GM20000 (cell line): ENCODE data around the gene RHOC.

Experiments
- DNase-seq: peaks from one replicate; pipeline ENCODE4 v3.0.0; 2012; ENCODE audit warnings: low spot score
- TF ChIP-seq, protein P1 (sequence below): IDR thresholded peaks from 2 replicates; pipeline ENCODE4 v1.5.1; 2012; ENCODE audit warnings: mild to moderate bottlenecking, control low read depth; ENCODE audit errors: extremely low read depth, missing control alignments

RHOC gene

DNA sequence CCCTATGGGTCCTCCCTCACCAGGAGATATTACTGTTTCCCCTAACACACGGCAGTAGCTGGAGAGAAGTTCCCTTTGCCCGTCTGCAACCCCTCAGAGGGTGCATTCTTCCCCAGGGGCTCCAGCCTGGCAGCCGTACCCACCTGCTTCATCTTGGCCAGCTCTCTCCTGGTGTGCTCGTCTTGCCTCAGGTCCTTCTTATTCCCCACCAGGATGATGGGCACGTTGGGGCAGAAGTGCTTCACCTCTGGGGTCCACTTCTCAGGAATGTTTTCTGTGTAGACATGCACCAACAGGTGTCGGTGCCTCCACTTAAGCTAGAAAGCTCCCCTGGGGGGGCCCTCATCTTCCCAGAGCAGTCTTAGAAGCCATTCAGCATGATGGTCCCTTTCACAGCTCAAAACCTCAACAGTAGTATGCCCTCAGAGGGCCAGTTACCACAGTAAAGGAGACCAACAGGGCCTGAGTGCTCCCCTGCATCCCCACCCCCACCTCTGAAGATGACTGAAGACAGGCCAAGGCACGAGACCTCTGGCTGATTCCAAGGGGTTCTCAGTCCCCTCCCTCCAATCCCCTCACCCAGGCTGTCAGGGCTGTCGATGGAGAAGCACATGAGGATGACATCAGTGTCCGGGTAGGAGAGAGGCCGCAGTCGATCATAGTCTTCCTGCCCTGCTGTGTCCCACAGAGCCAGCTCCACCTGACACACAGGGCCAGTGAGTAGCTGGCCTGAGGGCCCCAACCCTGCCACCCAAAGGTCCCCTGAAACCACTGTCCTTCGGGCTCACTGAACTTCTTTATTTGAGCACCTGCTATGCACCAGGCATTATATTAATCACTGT is 4.3 kb downstream of the RHOC start:
- no peak for DNase-seq
- TF ChIP-seq, protein P1, sequence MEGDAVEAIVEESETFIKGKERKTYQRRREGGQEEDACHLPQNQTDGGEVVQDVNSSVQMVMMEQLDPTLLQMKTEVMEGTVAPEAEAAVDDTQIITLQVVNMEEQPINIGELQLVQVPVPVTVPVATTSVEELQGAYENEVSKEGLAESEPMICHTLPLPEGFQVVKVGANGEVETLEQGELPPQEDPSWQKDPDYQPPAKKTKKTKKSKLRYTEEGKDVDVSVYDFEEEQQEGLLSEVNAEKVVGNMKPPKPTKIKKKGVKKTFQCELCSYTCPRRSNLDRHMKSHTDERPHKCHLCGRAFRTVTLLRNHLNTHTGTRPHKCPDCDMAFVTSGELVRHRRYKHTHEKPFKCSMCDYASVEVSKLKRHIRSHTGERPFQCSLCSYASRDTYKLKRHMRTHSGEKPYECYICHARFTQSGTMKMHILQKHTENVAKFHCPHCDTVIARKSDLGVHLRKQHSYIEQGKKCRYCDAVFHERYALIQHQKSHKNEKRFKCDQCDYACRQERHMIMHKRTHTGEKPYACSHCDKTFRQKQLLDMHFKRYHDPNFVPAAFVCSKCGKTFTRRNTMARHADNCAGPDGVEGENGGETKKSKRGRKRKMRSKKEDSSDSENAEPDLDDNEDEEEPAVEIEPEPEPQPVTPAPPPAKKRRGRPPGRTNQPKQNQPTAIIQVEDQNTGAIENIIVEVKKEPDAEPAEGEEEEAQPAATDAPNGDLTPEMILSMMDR = no peak

DNA sequence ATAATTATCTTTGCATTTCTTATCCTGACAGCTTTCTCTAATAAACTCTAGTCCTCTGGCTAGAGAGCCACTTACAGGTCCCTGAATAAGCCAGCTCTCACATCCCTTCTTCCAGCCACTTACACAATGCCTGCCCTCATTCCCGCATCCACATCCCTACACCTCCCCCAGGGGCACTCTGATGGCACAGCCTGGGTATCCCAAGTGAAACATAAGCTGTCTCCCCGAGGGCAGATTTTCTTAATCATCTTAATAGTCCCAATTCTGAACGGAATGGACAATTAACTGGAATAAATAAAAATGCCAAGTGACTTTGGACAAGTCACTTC is 4.9 kb downstream of the RHOC start:
- DNase-seq = no peak
- TF ChIP-seq, protein P1 = no peak

GRCh38 chr1:112701227-112702066 is 5.5 kb downstream of the RHOC start:
- TF ChIP-seq, protein P1 = no peak
- no peak for DNase-seq

- TF ChIP-seq, protein P1 = no peak
- peak; percentile 79 for DNase-seq
Observed at GRCh38 chr1:112700290-112701226, 6.4 kb downstream of the RHOC start.

GRCh38 chr1:112699425-112700144 is 7.3 kb downstream of the RHOC start:
- no peak for DNase-seq
- TF ChIP-seq, protein P1 = no peak

DNA sequence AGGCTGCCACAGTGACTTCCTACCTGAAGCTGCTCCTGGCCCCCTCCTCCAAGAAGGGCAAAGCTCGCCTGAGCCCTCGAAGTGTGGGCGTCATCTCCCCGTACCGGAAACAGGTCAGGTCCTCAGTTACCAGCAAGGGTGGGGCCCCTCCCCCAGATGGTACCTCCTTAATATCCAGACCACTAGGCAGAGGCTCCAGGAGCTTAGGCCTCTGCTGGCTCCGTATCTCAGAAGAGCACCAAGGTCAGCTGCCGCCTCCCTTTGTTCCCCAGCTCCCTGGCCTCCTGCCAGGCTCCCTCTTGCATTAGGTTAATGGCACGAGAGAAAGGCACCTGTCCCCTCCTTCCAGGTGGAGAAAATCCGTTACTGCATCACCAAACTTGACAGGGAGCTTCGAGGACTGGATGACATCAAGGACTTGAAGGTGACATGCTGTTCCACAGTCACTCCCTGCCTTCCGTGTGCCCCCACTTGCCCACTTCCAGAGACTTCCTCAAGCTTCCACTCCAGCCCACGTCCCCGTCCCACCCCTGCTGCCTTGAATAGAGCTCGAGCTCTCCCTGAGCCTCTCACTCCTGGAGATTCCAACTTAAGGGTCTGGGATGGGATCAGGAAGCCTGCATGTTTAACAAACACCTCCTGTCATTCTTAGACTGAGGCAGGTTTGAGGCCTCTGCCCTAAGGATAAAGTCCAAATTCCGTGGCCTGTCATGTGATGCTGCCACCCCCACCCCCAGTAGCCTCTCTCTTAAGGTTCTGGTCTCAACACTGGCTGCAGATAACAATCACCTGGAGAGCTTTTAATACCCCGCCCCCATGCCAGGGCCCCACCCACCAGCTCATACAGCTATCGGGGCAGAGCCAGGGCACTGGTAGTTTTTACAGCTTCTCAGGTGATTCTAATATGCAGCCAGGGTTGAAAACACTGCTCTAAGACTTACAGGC is 8.3 kb downstream of the RHOC start:
- TF ChIP-seq, protein P1 = no peak
- no peak for DNase-seq
